Posterior vena cava (tissue), 2 donors: ENCODE data around the gene UQCR10. TPM values are rescaled to one million over a fixed set of nuclear protein-coding genes. Genes with fewer than 3 reads are reported as not detected.
A peak's percentile ranks its signal among the peaks of the same experiment; 100 is the strongest.

Experiments
- DNase-seq: peaks from one replicate; pipeline ENCODE4 v3.0.0-alpha.2; 2020; ENCODE audit warnings: low spot score
- intact Hi-C, 2 donors: fragments of 100-400 bp; cut with DNase I; formaldehyde crosslinking; loops; one replicate each; pipeline versions ENCODE4 v1.14.1 to v1.14.2; 2022 to 2023
- total RNA-seq, 2 donors: library from RNA; stranded (reverse); fragmentation: NEBNext Ultra II Directional; extraction: Animal tissue kit (Norgen Biotek cat#: 25700); gene quantifications; one replicate each; pipeline ENCODE4 v1.2.1, GENCODE V29; 2021
- donor health status: DM: yes; HTN: yes; CAD: no.
- donor health status: DM: yes; HTN: yes; CAD: no.

UQCR10 gene
- total RNA-seq, 2 donors from 2014 or later = 48.6 to 65.6 TPM

DNA sequence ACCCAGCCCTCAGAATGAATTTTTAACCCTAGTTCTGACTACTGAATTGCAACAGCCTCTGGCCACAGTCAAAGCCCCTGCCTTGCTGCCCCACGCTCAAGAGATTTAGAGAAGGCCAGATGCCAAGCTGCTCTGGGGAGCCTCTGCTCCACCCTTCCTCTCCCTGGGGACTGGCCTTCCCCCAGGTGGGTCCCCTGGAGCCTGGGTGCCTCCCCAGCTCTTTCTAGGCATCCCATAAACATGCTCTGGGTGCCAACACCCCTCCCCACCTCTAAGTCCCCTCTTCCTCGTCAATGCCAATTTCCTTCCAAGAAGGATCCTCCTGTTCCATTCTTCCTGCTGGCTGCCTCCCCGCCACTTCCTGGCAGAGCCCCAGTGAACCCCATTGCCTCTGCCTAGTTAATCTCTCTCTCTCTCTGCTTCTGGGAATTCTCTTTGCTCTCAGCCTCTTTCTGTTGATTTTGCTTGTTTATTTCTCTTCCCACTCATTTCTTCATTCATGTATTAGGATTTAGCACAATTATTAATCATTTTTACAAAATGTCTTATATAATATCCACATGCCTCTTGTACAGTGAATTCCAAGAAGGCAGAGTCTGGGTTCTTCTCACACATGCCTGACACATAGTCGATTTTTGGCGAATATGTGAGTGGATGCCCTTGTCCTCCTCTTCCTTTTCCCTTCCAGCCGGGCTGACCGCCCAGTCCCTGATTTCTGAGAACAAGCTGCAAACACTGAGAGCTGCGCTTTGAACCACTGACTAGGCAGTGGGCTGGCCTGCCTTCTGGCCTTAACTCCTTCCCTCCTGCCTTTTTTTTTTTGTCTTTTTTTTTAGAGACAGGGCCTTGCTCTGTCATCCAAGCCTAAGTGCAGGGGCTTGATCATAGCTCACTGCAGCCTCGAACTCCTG lies 17.5 kb downstream of the UQCR10 start:
- intact Hi-C loops = no loop called here
- DNase-seq = peak; percentile 91

DNA sequence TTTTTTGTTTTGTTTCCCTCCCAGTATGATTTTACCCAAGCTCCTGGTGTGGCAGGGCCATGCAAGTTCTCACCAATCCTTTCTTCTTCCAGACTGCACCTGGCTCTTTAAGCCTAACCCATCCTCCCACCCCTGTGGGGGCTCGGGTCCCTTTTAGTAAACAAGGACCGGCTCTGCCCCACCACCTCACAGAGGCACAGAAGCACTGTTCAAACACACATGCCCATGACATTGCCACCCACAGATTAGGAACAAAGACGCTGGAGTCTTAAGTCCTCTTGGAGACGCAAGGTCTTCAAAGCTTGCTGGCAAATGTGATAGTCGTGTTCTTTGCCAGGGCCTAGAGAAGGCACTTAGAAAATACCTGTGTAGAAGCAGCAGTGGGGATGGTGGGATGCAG lies 18.9 kb downstream of the UQCR10 start:
- intact Hi-C loops = no loop called here
- DNase-seq = no peak

DNA sequence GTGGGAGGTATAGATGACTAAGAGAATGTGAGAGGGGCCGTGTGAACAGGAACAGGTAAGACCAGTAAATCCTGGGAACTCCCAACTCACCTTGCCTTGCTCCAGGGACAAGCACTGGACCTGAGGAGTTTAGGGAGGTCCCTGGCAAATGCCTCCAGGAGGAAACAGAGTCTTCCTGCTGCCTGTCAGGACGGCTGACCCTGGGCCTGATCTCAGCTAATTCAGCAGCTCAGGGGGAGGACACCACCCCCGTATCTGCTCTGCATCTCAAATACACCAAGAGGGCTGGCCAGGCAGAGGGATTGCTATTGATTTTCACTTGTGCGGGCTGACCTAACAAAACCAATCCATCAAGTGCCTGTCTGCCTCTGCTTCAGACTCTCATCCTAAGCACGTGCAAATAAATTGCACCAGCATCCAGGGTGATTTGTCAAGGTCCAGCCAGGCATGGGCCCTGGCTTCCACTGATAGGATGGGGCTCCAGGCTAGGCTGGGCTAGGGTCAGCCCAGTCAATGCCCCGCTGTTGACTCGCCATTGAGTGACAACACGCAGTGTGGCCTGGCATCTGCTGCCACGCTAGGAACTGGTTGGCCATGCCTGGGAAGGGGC lies 20.3 kb downstream of the UQCR10 start:
- intact Hi-C loops = no loop called here
- no peak for DNase-seq

DNA sequence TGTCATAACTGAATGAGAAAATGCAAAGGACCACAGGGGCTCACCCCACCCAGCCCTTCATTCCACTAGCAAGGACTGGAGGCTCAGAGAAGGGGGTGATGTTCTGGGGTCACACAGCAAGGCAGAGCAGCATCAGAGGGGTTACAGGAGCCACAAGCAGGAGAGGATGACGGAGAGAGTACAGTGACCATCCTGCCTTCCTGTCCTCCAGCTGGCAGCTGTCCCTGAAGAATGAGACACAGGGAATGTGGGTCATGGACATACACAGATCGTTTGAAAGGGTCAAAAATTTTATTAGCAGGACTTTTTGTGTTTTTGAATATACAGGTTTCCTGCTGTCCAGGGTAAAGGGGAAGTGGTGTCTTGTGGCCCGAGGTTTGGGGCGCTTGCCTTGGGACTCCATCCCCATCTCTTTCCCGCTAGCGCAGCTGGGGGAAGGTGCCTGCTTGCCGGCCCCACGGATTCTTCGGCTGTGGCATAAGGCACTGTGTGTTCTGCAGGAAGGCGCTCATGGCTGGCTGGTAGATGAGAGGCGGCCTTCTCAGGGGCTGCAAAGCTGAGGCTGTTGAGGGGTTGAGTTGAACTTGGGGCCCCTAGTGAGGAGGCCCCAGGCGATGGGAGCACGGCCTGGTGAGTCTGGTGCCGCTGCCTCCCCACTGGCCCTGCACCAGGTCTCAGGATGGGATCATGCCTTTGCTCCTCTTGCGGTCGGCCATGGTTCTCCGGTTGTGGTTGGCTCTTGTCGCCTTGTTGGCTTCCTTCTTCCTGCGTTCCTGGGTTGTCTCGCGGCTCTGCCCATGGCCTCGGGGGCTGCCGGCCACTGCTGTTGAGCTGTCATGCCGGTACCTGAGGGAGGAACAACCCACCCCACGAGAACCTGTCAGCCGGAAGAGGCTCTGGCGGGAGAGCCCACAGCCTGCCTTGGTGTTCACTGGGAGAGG lies 21.4 kb downstream of the UQCR10 start:
- intact Hi-C loops = no loop called here
- no peak for DNase-seq

DNA sequence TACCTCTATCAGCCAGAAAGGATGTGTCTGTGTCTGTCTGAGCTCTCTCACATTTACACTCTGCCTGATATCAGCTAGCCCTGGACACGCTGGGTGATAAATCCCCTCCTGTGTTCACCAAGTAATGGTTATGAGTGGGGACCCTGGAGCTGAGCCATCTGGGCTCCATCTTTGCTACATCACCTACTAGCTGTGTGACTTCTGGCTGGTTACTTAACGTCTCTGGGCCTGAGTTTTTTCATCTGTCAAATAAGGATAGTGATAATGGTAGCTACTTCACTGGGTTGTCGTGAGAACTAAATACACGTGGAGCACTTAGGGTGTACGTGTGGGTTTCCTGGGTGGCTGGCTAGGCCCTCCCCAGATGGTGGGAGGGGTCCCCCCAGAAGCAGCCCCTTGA lies 22.9 kb downstream of the UQCR10 start:
- intact Hi-C loops = no loop called here
- no peak for DNase-seq

DNA sequence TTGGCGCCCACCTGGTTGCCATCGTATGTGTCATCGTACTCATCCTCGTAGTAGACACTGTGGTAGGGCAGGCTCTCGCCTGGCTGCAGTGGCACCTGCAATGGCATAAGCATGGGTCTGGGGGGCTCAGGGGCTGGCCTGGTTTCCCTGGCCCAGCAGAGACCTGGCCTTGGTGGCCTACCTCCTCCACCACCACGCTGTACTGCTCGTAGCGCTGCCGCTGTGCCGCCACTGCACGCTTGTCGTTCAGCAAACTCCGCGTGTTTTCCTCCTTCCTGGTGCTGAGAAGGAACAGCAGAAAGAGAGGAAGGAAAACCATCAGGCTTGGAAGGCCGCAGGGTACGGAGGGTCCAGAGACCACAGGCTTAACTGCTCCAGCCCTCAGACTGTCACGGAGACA lies 26.2 kb downstream of the UQCR10 start:
- no peak for DNase-seq
- intact Hi-C loops = no loop called here

DNA sequence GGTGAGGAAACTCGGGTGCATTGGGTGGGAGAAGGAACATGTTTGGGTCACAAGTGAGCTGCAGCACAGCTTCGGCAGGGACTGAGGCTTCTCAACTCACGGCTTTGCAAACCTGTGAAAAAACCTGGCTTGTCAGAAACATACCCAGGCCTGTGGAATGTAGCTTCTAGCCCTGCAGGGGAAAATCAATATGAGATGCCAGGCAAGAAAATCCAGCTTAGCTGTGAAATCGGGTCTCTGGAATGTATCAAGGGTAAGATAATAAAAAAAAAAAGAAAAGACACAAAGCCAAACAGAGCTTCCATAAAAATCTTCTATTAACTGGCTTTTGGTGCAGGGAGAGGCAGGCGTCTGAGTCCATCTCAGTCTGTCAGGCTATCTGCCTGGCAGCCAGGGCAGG lies 28.5 kb downstream of the UQCR10 start:
- intact Hi-C loops = no loop called here
- DNase-seq = no peak

DNA sequence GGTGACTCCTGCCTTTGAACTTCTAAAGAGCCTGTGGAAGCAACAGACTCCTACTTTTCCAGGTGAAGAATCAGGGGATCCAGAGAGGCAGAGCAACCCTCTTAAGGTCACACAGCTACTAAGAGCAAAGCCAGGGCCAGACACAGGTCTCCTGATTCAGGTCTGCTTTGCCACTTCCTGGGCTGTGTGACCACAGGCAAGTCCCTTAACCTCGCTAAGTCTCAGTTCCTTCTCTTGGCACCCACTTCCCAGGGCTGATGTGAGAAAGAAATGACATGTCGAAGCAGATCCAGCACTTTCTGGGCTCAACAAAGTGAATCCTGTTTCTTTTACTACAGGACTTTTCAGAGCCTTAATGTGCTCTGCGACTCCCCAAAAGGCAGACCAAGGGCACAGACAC lies 30.2 kb downstream of the UQCR10 start:
- no peak for DNase-seq
- intact Hi-C loops = no loop called here

DNA sequence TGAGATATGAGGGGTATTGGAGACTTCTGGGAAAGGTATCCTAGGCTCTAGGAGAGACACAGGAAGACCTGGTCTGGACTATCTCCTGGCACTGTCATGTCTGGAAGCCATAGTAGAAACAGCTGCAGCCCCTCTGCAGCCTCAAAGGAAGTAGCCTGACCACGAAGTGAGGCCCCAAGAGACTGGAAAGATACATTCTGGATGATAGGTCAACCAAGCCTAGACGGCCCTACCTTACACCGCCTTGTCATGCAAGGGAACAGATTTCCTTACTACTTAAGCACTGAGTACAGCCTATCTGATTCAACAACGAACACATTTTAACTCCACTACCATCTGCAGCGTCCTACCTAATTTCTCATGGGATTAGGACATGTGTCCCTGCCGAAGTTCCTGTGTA lies 31.1 kb downstream of the UQCR10 start:
- intact Hi-C loops = no loop called here
- no peak for DNase-seq

DNA sequence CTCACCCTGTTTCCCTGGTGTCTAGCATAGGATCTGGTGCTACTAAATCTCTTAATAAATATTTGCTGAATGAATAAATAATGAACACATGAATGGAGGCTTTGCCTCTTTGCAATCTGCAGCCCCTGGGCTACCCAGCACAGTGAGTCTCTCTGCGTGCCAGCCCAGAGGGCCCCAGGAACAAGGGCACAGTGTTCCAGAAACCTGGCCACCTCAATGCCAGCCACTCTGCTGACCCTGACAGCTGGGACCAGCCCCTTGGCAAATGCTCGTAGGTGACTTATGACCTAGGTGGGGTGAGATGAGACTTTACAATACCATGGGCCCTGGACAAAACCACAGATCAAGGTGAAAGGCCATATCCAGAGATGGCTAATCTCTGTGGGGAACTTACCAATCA lies 31.6 kb downstream of the UQCR10 start:
- intact Hi-C loops = no loop called here
- DNase-seq = no peak

DNA sequence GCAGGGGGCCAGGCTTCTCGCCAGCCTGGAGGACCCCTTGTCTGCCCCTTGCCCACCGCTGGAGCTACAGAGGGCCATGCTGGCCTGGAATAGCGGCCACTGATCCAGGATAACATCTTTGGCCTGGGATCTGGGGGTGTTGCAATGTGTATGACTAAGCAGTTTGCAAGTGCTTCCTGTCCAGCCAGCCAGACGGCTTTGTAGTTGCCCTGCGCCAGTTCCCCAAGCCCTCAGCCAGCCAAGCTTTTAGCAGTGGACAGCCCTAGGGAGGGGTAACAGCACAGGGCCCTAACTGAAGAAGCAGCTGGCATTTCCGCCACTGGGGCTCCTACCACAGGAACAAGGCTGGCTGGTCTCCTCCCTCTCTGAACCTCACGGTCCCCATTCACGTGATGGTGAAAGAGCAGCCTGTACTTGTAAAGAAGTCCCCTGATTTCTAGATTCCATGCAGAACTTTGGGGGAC lies 32.1 kb downstream of the UQCR10 start:
- peak; percentile 96 for DNase-seq
- intact Hi-C loops = no loop called here

DNA sequence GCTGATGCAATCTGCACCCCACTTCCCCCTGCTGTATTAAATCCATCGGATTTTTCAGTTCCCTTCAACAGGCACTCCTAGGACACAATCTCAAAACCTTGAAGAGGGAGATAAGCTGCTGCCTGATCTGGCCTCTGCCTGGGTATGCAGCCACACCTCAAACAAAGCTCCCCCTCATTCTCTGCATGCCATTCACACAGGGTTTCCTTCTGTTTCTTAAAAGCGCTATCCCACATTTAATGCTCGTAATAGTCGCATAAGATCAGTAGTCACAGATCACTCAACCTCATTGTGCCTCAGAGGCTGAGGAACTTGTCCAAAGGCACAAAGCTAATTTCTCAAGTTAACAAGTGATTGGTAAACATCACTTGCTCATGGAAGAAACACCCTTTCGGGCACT lies 34.0 kb downstream of the UQCR10 start:
- DNase-seq = no peak

DNA sequence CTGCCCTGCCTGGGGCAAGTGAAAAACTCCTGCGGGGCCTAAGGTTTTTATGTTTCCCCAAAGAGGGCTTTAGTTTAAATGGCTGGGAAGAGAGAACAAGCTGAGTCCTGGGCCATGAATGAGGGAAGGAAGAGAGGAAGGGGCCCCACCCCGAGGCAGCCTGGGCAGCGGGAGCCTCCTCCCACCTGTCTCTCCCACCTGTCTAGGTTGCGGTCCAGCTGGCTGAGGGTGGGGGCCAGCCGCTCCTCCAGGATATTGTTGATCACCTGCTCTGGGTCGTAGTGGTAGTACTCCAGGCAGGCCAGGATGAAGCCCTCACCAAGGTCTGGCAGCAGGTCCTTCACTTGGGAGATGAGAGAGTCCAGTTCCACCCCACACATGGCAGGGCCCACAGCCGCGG lies 34.6 kb downstream of the UQCR10 start:
- no peak for DNase-seq
- intact Hi-C loops = no loop called here

More for the DNA sequence above, 34.0 kb downstream of the UQCR10 start:
- intact Hi-C loops = no loop called here

DNA sequence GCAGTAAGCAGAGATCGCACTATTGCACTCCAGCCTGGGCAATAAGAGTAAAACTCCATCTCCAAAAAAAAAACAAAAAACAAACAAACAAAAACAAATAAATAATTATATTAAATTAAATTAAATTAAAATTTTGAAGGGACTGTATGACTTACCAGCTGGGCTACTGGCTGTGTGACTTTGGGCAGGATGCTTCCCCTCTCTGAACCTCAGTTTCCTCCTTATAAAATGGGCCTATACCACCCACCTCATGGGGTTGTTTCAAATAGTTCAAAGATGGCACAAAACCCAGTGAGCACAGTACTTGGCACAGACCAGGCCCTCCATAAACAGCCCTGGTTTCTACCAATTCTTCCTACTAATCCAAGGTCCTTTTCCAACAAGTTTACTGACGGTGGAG lies 36.0 kb downstream of the UQCR10 start:
- intact Hi-C loops = no loop called here

DNA sequence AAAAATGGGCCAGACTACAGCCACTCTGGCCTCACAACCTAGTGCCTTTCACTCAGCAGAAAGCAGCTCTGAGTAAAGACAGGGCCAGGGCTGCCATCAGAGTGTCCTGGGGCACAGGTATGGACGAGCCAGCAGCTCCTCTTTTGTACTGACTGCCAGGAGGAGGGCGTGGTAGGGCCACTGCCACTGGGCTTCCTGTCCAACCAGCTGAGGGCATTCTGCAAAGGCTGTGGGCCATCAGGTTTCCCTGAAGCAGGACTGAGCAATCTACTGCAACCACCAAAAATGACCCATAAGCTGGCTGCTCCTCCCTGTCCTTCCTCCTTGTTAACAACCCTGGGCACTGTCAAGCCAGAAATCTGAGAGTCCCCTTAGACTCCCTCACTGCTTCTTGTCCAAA lies 37.8 kb downstream of the UQCR10 start:
- DNase-seq = no peak
- intact Hi-C loops = no loop called here

More for the DNA sequence above, 36.0 kb downstream of the UQCR10 start:
- DNase-seq = no peak

DNA sequence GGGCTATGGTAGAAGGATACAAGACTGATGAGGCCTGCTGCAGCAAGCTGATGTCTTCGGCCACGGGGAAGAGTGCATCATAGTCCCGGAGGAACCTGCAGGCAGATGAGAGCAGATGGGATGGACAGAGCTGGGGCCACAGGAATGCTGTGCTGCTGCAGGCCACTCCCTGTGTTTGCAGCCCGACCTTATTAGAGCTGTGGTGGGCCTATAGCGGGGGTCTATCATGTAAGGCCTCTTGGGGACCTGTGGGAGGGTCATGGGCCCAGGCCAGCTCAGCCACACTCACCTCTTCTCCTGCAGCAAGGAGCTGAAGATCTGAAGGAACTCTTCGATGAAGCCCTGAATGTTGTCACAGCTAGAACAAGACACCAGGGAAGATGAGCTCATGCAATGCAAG lies 39.0 kb downstream of the UQCR10 start:
- DNase-seq = no peak
- intact Hi-C loops = no loop called here

DNA sequence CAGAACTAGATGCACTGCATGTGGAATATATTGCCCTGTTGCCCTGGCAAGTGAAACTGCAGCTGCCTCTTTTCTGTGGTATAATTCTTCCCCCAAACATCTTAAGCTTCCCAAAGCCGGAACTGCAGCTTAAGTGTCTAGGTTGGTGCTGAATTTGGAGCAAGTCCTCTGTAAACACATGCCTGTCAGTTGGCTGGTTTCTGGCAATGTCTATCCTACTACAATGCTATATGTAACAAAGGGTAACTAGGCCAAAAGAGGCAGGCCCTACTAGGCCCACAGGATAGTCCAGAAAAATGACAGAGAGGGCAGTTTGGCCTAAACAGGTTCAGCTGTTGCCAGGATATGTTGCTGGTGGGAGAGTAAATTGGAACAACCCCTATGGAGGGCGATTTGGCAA lies 43.0 kb downstream of the UQCR10 start:
- intact Hi-C loops = loop anchor here in 1 of 2 donors (10.0 kb wide), 1 partner anchor 435 kb away; the partner anchor contains the start of gene LIF
- DNase-seq = no peak

DNA sequence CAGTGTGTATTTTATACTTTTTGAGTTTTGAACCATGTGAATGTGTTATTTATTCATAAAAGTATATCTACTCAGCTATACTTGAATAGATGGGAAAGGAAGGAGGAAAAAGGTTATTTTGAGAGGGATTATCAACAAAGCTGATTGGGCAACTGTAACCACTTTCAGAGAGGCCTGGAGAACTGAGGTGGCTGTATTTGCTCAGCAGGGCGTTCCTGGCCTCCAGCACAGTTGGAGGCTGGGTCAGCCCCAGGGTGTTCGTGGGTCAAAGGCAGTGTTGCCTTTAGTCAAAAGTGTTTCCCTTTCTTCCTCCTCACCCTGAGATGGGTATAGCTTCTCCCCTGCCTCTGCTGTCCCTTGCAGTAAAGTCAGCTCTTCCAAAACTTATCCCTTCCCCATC lies 44.2 kb downstream of the UQCR10 start:
- intact Hi-C loops = loop anchor here in 1 of 2 donors (10.0 kb wide), 1 partner anchor 433 kb away; the partner anchor contains the start of gene LIF
- no peak for DNase-seq

DNA sequence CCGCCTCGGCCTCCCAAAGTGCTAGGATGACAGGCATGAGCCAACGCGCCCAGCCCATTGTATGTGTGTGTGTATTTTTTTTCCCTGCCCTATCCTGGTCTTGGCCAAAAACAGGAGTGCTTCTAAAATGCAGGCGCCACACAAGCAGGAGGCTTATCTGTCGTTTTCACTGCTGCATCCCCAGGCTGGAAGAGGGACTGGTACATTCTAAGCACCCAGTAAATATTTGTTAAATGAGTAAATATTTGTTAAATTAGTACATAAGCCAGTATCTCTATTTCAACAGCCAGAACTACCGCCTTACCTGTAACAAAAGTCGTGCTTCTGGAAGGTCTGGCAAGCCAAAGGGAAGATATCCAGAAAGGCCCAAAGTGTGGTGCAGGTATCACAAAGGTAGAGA lies 46.0 kb downstream of the UQCR10 start:
- DNase-seq = no peak
- intact Hi-C loops = loop anchor here in 1 of 2 donors (10.0 kb wide), 1 partner anchor 432 kb away; the partner anchor contains the start of gene LIF
